Mesodermal cell (in vitro differentiated cells): ENCODE data around the gene DDX42.
"Not testable (repeated sequence)": the region's sequence is repeated elsewhere in the genome, so short reads cannot be mapped to it uniquely, and the experiment has no call there.

Experiments
- H3K27ac ChIP-seq: 2 replicates; pipeline ENCODE4 v1.7.0; 2013; ENCODE audit warnings: mild to moderate bottlenecking, low read depth, low read length, moderate library complexity; ENCODE audit not compliant: severe bottlenecking
- H3K36me3 ChIP-seq: 2 replicates; pipeline ENCODE4 v1.7.1; 2013; ENCODE audit warnings: mild to moderate bottlenecking, low read length, moderate library complexity; ENCODE audit not compliant: control insufficient read depth, insufficient read depth
- H3K4me1 ChIP-seq: one replicate; pipeline ENCODE4 v1.7.1; 2013; ENCODE audit warnings: mild to moderate bottlenecking, low read length; ENCODE audit not compliant: insufficient read depth, control insufficient read depth, poor library complexity, severe bottlenecking
- H3K4me3 ChIP-seq: 2 replicates; pipeline ENCODE4 v1.7.0; 2013; ENCODE audit warnings: low read length, control low read depth, mild to moderate bottlenecking; ENCODE audit not compliant: insufficient read depth, poor library complexity, severe bottlenecking; ENCODE audit errors: extremely low read depth
- H3K9me3 ChIP-seq: 2 replicates; pipeline ENCODE4 v1.7.1; 2013; ENCODE audit warnings: mild to moderate bottlenecking, low read length, moderate library complexity; ENCODE audit not compliant: control insufficient read depth
- WGBS, 2 experiments: methylation state at CpG; one replicate each; pipeline ENCODE4 v1.1.5; 2013; ENCODE audit warnings: missing lambda C conversion rate in 2 of 2; ENCODE audit not compliant: insufficient coverage in 2 of 2; 5-methylcytosine and 5-hydroxymethylcytosine counted together

DDX42 gene

GRCh38 chr17:63850401-63850800 is 76.4 kb downstream of the DDX42 start:
- H3K9me3 ChIP-seq = no peaks in the 10 kb centered on the region
- 91 to 98% methylated on average over 9 of the region's 9 CpGs for WGBS, 2 experiments
- H3K4me1 ChIP-seq = no peaks in the 10 kb centered on the region
- H3K4me3 ChIP-seq = no peak overlapping the region
- no peaks in the 10 kb centered on the region for H3K36me3 ChIP-seq
- H3K27ac ChIP-seq = no peak overlapping the region

- 100% methylated on average over 1 of the region's 2 CpGs for WGBS, 2 experiments
Measured at GRCh38 chr17:63853260-63853659, 79.3 kb downstream of the DDX42 start.

GRCh38 chr17:63854709-63855108 is 80.7 kb downstream of the DDX42 start:
- no peaks in the 10 kb centered on the region for H3K4me1 ChIP-seq
- H3K4me3 ChIP-seq = no peak overlapping the region
- no peaks in the 10 kb centered on the region for H3K9me3 ChIP-seq
- no peaks in the 10 kb centered on the region for H3K36me3 ChIP-seq
- whole genome bisulfite sequencing, 2 experiments = 83 to 86% methylated on average over 3 to 4 of the region's 5 CpGs
- no peak overlapping the region for H3K27ac ChIP-seq

More at GRCh38 chr17:63853260-63853659, 79.3 kb downstream of the DDX42 start:
- Histone ChIP-seq H3K27ac (no peak overlapping the region), H3K9me3 (no peaks in the 10 kb centered on the region), H3K4me1 (no peaks in the 10 kb centered on the region), H3K36me3 (no peaks in the 10 kb centered on the region), H3K4me3 (no peak overlapping the region)

- H3K27ac ChIP-seq = no peak overlapping the region
- H3K4me1 ChIP-seq = no peaks in the 10 kb centered on the region
- H3K36me3 ChIP-seq = no peaks in the 10 kb centered on the region
- WGBS, 2 experiments = 89 to 96% methylated on average over 7 of the region's 8 CpGs
- no peaks in the 10 kb centered on the region for H3K9me3 ChIP-seq
- H3K4me3 ChIP-seq = no peak overlapping the region
Measured at GRCh38 chr17:63855185-63855584, 81.2 kb downstream of the DDX42 start.

- H3K36me3 ChIP-seq, H3K4me1 ChIP-seq, H3K4me3 ChIP-seq, H3K27ac ChIP-seq, H3K9me3 ChIP-seq: not testable (repeated sequence)
- 88 to 98% methylated on average over 6 to 7 of the region's 8 CpGs for WGBS, 2 experiments
Measured at GRCh38 chr17:63856425-63856824, 82.5 kb downstream of the DDX42 start.

GRCh38 chr17:63859257-63859656 is 85.3 kb downstream of the DDX42 start:
- H3K9me3 ChIP-seq = no peaks in the 10 kb centered on the region
- WGBS, 2 experiments = 80 to 94% methylated on average over 3 of the region's 3 CpGs
- H3K4me1 ChIP-seq = no peaks in the 10 kb centered on the region
- H3K36me3 ChIP-seq = no peaks in the 10 kb centered on the region
- no peak overlapping the region for H3K27ac ChIP-seq
- no peak overlapping the region for H3K4me3 ChIP-seq

GRCh38 chr17:63866625-63867024 is 92.7 kb downstream of the DDX42 start:
- H3K27ac ChIP-seq, H3K4me1 ChIP-seq, H3K4me3 ChIP-seq, H3K9me3 ChIP-seq, H3K36me3 ChIP-seq: not testable (repeated sequence)
- 63 to 71% methylated on average over 1 to 2 of the region's 7 CpGs for WGBS, 2 experiments
